Measurements from ENCODE around the gene CEP170B.
"Not testable (repeated sequence)": the region's sequence is repeated elsewhere in the genome, so short reads cannot be mapped to it uniquely, and the experiment has no call there.

Gene CEP170B

GRCh38 chr14:104919152-104919992, 54.3 kb downstream of the CEP170B start:
- DNase-seq, result not testable (repeated sequence)

- DNase-seq, result no peak
These were observed 54.9 kb downstream of the CEP170B start for GRCh38 chr14:104919993-104920315.

- no peak for DNase-seq
These were observed 58.8 kb downstream of the CEP170B start for GRCh38 chr14:104923640-104924420.

- DNase-seq, result no peak
These were observed 59.5 kb downstream of the CEP170B start, which contains the start of gene PLD4 for GRCh38 chr14:104924421-104925213. Gene PLD4 (plus strand): TSS chr14:104924879. CDS start chr14:104927141, 2,262 bp downstream.

DNA sequence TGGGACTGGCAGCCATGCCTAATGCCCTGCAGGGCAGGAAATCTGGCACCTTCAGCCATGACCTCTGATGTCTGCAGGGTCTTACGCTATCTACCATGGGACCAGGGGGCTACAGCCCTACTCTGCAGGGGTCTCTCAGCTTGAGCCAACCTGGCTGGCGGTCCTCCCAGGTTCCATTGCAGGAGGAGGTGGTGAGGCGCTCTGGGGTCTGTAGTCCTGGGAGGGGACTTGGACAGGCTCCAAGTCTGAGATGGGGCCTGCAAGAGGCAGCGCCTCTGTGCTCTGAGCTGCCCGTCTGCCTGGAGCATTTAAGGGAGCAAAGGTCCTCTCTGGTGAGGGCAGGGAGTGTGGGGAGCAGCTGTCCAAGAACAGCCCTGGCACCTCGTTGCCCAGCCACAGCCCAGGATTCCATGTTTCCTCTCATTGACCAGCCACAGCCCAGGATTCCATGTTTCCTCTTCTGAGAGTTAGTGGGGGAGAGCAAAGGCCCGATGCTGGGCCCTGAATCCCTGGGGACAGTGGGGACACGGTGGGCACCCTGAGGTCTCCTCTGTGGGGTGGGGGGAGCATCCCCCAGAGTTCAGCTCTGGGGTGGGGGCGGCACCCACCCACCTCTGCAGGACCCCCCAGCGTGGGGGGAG, 60.3 kb downstream of the CEP170B start:
- no peak for DNase-seq

- no peak for DNase-seq
These were observed 61.0 kb downstream of the CEP170B start for GRCh38 chr14:104925855-104926609.

- DNase-seq, result no peak
These were observed 61.8 kb downstream of the CEP170B start for GRCh38 chr14:104926619-104927431.

DNA sequence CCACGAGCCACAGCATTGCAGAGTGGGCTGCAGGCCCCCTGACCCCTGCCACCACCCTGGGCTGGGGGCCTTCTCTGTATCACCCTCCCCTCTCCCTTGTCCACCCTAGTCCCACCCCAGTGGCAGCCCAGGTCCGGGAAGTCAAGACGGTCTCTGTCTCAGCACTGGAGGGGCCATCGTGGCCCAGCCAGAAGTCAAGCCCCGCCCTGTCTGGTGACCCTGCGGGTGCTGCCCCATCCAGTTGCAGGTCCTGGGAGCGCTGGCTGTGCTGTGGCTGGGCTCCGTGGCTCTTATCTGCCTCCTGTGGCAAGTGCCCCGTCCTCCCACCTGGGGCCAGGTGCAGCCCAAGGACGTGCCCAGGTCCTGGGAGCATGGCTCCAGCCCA, 62.4 kb downstream of the CEP170B start:
- DNase-seq, result no peak

DNA sequence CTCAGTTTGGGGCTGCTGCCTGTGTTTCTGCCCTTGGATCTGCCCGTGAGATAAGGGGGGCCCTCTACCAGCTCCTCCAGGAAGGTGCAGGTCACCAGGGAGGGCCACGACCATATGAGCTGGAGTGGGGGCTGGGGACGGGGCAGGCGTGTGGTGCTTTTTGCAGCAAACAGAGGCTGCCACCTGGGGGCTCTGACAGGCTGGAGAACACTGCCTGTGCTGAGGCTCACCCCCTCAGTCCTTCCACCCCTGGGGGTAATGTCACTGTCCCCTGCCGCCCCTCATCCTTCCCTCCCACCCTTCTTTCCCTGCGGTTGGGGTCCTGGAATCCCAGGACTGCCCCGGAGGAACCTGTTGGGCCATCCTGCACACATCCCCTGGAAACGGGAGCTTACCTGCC, 62.8 kb downstream of the CEP170B start:
- no peak for DNase-seq

DNA sequence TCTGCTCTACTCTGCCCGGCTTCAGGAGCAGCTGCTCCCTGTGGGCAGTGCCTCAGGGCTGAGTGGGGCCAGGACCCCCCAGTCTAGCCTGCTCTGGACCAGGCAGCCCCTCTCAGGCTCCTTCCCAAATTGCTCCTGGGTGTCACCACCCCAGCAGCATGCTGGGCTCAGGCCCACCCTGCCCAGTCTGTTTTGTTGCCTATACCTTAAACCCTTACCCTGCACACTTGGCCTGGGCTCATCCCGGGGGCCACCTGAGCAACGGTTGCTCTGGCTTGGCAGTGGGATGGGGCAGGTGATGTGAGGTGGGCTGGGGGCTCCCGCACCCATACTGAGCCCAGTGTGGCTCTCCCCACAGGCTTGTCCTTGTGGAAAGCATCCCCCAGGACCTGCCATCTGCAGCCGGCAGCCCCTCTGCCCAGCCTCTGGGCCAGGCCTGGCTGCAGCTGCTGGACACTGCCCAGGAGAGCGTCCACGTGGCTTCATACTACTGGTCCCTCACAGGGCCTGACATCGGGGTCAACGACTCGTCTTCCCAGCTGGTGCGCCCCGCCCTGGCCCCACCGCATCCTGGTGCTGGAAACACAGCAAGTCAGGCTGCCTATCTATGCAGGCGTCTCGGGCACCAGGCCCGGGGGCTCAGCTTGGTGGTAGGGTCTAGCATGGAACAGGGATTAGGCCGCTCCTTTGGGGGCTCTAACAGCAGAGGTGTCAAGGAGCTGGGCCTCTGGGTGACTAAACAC, 63.5 kb downstream of the CEP170B start:
- no peak for DNase-seq

DNA sequence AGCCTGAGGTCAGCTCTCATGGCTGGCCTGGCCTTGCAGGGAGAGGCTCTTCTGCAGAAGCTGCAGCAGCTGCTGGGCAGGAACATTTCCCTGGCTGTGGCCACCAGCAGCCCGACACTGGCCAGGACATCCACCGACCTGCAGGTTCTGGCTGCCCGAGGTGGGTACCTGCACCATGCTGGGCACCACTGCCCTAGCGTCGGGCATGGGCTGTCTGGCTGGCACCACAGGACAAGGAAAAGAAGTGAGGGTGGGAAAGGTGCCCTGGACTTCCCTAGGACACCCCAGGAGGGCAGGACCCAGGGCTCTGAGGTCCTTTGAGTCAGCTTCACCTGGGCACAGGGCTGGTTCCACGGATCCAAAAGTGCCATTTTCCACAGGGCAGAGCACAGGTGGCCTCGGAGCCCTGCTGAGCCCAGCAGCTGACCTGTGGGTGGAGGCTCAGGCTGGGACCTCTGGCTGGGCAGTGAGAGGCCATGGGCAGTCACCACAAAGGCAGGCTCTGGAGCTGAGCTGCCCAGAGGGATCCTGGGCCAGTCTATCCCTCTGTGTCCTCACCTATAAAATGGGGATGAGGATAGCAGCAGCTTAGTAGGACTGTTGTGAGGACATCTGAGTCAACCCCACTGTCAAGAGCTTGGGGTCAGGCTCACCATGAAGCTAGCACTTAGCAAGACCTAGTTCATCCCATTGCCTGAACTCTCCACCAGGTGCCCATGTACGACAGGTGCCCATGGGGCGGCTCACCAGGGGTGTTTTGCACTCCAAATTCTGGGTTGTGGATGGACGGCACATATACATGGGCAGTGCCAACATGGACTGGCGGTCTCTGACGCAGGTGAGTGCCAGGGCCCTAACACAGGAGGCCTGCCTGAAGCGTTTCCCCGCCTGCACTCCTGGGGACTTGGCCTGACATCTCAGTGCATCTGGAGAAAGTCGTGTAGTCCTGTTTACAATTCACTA, 64.5 kb downstream of the CEP170B start:
- DNase-seq, result no peak

DNA sequence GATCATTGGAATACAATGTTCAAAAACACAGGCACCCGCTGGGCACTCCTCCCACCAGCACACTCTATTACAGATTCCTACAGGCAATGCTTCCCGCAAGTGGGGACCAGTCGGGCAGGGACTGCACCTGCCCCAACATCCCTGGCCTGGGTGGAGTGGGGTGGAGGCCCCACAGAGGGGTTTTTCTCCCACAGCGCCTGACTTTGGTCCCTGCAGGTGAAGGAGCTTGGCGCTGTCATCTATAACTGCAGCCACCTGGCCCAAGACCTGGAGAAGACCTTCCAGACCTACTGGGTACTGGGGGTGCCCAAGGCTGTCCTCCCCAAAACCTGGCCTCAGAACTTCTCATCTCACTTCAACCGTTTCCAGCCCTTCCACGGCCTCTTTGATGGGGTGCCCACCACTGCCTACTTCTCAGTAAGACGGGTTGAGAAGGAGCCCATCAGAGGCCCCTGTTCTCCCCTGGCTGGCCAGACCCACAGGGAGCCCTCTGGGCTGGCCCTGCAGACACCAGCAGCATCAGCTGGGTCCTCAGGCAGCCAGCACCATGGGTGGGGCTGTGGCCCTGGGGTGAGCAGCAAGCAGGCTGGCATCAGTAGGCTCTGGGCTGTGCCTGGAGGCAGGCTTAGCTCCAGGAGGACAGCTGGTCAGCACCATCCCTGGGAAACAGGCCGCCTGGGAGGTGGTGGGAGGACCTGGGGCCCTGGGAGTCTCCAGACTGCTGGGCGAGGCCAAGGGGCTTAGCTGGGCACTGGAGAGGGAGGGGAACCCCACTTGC, 65.6 kb downstream of the CEP170B start:
- DNase-seq, result no peak

GRCh38 chr14:104931304-104931770, 66.3 kb downstream of the CEP170B start:
- no peak for DNase-seq

DNA sequence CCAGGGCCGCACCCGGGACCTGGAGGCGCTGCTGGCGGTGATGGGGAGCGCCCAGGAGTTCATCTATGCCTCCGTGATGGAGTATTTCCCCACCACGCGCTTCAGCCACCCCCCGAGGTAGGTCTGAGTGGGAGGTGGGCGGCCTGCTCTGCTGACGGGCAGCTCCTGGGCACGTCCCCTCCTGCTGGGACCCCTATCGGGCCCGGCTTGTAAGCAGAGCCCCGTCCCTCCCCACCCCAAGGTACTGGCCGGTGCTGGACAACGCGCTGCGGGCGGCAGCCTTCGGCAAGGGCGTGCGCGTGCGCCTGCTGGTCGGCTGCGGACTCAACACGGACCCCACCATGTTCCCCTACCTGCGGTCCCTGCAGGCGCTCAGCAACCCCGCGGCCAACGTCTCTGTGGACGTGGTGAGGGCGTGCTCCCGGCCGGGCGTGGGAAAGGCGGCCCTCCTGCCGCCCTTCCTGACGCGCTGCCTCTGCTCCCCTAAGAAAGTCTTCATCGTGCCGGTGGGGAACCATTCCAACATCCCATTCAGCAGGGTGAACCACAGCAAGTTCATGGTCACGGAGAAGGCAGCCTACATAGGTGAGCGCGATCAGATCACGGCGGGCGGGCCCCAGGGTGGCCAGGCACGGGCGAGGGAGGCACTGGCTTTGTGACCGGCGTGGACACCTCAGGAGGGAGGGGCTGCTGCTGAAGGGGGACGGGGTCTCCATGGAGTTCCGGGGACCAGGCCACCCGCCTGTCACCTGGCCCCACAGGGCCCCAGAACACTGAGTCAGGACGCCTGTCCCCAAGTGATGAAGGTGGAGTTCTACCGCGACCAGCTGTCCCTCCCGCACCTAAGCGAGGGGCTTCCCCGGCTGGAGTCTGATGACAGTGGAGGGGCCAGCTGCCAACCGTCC, 67.0 kb downstream of the CEP170B start:
- no peak for DNase-seq

DNA sequence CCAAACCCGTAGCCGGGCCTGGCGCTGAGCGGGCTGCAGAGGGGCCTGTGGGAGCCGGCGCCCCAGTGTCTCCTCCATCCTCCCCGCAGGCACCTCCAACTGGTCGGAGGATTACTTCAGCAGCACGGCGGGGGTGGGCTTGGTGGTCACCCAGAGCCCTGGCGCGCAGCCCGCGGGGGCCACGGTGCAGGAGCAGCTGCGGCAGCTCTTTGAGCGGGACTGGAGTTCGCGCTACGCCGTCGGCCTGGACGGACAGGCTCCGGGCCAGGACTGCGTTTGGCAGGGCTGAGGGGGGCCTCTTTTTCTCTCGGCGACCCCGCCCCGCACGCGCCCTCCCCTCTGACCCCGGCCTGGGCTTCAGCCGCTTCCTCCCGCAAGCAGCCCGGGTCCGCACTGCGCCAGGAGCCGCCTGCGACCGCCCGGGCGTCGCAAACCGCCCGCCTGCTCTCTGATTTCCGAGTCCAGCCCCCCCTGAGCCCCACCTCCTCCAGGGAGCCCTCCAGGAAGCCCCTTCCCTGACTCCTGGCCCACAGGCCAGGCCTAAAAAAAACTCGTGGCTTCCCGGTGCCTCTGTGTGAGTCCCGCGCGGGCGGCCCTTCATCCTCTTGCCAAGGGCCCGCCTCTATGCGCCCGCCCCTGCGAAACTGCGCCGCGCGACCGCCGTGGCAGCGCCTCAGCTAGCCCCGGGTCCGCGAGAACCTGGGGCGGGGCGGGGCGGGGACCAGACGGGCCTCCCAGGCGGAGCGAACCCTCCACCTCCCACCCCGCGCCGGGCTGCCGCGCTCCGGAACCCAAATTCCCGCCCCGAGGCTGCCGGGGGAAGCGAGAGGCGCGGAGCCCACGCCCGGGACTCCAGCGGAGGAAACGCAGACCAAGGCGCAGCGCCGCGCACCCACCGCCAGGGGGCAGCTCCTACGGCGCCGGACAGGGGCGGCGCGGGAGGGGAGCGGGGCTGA, 67.9 kb downstream of the CEP170B start:
- peak; percentile 87 for DNase-seq
